Central memory CD8-positive, alpha-beta T cell (primary cell): ENCODE data around the gene SLC35G1.

Source experiments
- ATAC-seq: fragments of 150-1000 bp; cut with Tn5 transposase; replicated peaks from 2 replicates; pipeline ENCODE4 v1.10.0; 2022; ENCODE audit warnings: mild to moderate bottlenecking, moderate FRiP score, moderate number of reproducible peaks; ENCODE audit not compliant: poor library complexity, severe bottlenecking; ENCODE audit errors: extremely low read depth
- DNase-seq, 2 donors: peaks; one replicate each; pipeline ENCODE4 v3.0.0; 2021; ENCODE audit warnings: low spot score in 2 of 2
- H3K27ac Mint-ChIP-seq: one replicate; pipeline ENCODE4 v1.8.0; 2022; ENCODE audit warnings: low read depth, mild to moderate bottlenecking, moderate library complexity, mixed read lengths
- H3K27me3 Mint-ChIP-seq: one replicate; pipeline ENCODE4 v1.8.0; 2022; ENCODE audit warnings: mixed read lengths
- H3K36me3 Mint-ChIP-seq: one replicate; pipeline ENCODE4 v1.8.0; 2022; ENCODE audit warnings: mild to moderate bottlenecking, moderate library complexity, mixed read lengths; ENCODE audit not compliant: insufficient read depth
- H3K4me1 Mint-ChIP-seq: one replicate; pipeline ENCODE4 v1.8.0; 2022; ENCODE audit warnings: mixed read lengths
- H3K4me3 Mint-ChIP-seq: one replicate; pipeline ENCODE4 v1.8.0; 2022; ENCODE audit warnings: mild to moderate bottlenecking, moderate library complexity, mixed read lengths
- H3K9me3 Mint-ChIP-seq: one replicate; pipeline ENCODE4 v1.8.0; 2022; ENCODE audit warnings: mixed read lengths

The SLC35G1 gene

DNA sequence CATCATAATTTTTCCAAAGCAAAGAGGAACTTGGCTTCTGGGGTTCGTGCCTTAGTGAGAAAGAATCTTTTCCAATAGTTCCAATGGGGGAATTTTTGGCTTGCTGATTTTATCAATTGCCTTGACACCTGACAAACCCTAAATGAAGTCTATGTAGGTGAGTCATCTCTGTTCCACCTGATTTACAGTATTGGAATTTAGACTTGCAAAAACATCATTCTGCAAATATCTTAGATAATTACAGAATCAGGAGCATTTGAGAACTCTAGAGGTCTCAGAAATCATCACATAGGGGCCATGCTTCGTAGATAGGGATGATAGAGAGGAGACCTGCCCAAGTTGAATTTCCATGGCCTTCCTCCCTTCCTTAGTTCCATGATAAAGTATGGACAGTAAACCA is 9.3 kb downstream of the SLC35G1 start:
- Mint-ChIP-seq H3K9me3 (no peaks in the 10 kb centered on the region), H3K4me3 (no peak overlapping the region), H3K36me3 (no peaks in the 10 kb centered on the region)

DNA sequence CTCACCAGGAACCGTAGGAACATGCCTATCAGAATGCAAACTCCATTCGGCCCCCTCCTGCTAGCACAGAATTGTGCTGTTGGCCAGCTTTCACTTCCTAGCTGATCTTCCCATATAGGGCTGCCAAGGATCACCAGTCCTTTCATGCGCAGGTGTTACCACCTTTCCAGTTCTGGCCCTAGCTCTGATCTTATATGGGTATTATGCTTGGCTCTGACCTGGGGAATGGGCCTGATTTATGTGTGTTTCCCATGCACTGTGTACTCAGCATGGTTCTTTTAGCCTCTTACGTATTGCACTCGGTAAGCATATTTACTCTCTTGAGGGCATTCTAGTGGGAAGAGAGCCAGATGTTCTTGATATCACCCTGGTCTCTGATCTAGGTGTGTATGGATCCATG is 11.1 kb downstream of the SLC35G1 start:
- H3K4me3 Mint-ChIP-seq: no peak overlapping the region
- no peak for ATAC-seq
- no peak for DNase-seq
- no peaks in the 10 kb centered on the region for H3K9me3 Mint-ChIP-seq
- peaks cover 3% of the 10 kb centered on the region for H3K36me3 Mint-ChIP-seq
- no peaks in the 10 kb centered on the region for H3K4me1 Mint-ChIP-seq
- no peaks in the 10 kb centered on the region for H3K27me3 Mint-ChIP-seq
- H3K27ac Mint-ChIP-seq: no peak overlapping the region

More for the DNA sequence above, 9.3 kb downstream of the SLC35G1 start:
- ATAC-seq: no peak
- H3K4me1 Mint-ChIP-seq: no peaks in the 10 kb centered on the region
- H3K27ac Mint-ChIP-seq: no peak overlapping the region
- no peaks in the 10 kb centered on the region for H3K27me3 Mint-ChIP-seq
- DNase-seq: no peak

DNA sequence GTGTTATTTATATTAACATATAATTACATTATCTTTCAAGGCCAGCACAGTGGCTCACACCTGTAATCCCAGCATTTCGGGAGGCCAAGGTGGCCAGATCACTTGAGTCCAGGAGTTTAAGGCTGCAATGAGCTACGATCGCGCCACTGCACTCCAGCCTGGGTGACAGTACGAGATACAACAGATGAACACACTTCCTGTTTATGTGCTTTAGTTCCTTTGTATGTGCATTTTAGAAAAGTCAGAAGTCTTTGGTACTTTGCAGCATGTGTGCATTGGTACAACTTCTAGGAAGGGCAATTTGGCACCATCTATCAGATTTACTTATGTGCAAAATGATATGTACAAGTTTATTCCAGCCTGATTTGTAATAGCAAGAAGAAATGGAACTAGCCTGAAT is 13.3 kb downstream of the SLC35G1 start:
- ATAC-seq (no peak), DNase-seq (no peak)
- no peaks in the 10 kb centered on the region for H3K4me1 Mint-ChIP-seq
- peaks cover 3% of the 10 kb centered on the region for H3K36me3 Mint-ChIP-seq
- H3K27ac Mint-ChIP-seq: no peak overlapping the region
- H3K4me3 Mint-ChIP-seq: no peak overlapping the region
- no peaks in the 10 kb centered on the region for H3K9me3 Mint-ChIP-seq
- no peaks in the 10 kb centered on the region for H3K27me3 Mint-ChIP-seq

DNA sequence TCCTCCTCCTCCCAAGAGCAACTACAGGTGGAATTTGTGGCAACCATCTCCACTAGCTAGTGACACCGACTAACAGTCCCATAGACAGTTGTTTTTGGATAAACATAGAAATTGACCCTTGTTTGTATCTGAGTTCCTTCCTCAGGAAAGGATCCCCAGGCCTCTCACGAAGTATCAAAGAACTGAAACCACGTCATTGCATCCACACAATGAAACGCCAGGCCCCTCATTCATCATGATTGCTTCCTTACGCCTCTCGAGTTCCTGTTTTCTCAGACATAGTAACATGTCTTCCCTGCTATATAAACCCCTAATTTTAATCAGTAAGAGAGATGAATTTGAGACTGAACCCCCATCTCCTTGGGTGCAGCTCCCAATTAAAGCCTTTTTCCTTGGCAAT is 18.1 kb downstream of the SLC35G1 start:
- H3K4me1 Mint-ChIP-seq: no peaks in the 10 kb centered on the region
- no peaks in the 10 kb centered on the region for H3K9me3 Mint-ChIP-seq
- DNase-seq: no peak
- H3K4me3 Mint-ChIP-seq: no peak overlapping the region
- no peak overlapping the region for H3K27ac Mint-ChIP-seq
- H3K27me3 Mint-ChIP-seq: no peaks in the 10 kb centered on the region
- peaks cover 3% of the 10 kb centered on the region for H3K36me3 Mint-ChIP-seq
- no peak for ATAC-seq

DNA sequence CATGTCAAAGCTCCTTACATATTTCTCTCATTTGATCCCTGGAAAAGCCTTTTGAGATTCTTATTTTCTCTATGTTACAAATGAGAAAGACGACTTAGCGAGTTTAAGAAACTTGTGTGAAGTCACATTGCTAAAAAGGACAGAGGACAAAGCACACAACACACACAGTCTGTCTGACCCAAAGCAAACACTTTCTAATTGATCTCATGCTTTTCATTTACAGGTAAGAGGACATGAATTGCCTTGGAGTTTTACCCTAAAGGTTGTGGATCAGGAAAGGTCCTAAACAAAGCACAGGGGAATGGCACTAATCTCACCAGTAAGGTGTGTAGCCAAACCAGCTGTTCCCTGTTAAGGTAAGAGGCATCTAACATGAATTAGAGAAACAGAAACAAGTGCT is 18.7 kb downstream of the SLC35G1 start:
- Mint-ChIP-seq H3K27ac (no peak overlapping the region), H3K9me3 (no peaks in the 10 kb centered on the region), H3K36me3 (peaks cover 3% of the 10 kb centered on the region), H3K4me1 (no peaks in the 10 kb centered on the region), H3K27me3 (no peaks in the 10 kb centered on the region), H3K4me3 (no peak overlapping the region)
- no peak for DNase-seq
- no peak for ATAC-seq

DNA sequence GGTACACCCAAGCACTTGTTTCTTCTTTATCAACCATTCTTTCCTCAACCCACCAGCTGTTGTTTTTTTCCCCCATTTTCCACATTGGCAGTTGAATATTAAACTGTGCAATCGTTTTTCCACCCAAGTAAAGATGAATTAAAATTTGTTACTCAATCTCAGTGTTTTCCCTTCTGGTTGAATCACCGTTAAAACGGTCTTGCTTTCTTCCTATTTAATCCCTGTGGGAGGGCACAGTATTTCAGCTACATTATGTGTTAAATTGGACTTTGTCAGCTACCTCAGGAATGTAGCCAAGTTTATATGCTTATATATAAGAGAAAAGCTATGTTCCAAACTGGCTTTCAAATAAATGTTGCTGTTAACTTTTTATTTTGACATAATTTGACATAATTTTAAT is 19.9 kb downstream of the SLC35G1 start:
- H3K9me3 Mint-ChIP-seq: no peaks in the 10 kb centered on the region
- ATAC-seq (no peak), DNase-seq (no peak)

DNA sequence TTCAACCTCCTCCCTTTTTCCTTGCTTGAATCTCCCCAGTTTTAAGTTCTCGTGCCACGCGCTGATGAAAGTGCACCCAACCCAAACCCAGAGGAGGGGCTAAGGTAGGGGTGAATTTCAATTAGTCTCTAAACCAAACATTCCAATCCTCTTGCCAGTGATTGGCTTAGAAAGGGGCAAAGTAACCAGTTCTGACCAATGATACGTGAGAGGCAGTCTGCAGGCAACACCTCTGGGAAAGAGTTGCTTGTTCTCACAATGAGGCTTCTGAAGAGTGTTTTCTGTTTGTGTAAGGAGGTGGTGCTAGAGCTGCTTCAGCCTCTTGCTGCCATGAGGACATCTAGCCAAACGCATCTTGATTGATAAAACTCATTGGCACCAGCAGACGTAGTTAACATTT is 21.8 kb downstream of the SLC35G1 start:
- H3K4me1 Mint-ChIP-seq: no peaks in the 10 kb centered on the region
- no peaks in the 10 kb centered on the region for H3K27me3 Mint-ChIP-seq
- no peak overlapping the region for H3K27ac Mint-ChIP-seq
- no peak for ATAC-seq
- DNase-seq: no peak
- H3K9me3 Mint-ChIP-seq: no peaks in the 10 kb centered on the region
- no peak overlapping the region for H3K4me3 Mint-ChIP-seq
- H3K36me3 Mint-ChIP-seq: no peaks in the 10 kb centered on the region

More for the DNA sequence above, 19.9 kb downstream of the SLC35G1 start:
- Mint-ChIP-seq H3K4me3 (no peak overlapping the region), H3K36me3 (no peaks in the 10 kb centered on the region), H3K27me3 (no peaks in the 10 kb centered on the region), H3K4me1 (no peaks in the 10 kb centered on the region), H3K27ac (no peak overlapping the region)

DNA sequence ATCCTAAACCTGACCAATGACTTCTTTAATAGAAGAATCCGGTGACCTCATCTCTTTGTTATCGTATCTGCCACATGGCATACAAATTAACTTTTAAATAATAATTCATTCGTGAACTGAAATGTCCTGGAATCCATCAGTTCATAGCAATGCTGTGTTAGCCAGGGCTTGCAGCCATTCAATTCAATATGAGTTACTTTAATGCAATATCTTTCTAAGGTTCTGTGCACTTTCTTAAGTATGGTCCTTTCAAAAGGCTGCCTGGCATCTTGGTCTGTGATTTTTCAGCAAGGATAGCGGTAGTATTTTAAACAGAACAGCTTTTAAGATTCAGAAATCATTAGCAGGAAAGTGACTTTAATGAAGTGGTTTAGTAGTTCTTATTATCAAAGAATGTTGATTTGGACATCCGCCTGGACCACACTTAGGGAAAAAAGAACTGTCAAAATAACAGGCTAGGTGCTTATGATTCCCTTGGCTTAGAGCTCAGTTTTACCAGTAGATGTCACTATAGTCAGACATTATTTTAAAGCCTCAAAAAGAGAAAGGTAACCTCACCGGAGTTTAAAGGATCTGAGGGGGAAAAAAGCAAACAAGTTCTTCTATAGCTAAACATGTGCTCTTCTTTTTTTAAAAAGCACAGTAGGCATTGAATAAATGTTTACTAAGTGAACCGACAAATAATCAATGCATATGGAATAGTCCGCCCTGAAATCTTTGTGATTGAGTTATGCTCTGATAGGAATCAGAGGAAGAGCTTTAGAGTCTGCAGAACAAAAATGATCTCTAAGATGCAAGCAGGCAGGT is 22.7 kb downstream of the SLC35G1 start:
- H3K27me3 Mint-ChIP-seq: no peaks in the 10 kb centered on the region
- no peaks in the 10 kb centered on the region for H3K36me3 Mint-ChIP-seq
- H3K4me3 Mint-ChIP-seq: no peak overlapping the region
- ATAC-seq: no peak
- no peaks in the 10 kb centered on the region for H3K4me1 Mint-ChIP-seq
- H3K27ac Mint-ChIP-seq: no peak overlapping the region
- no peak for DNase-seq
- H3K9me3 Mint-ChIP-seq: no peaks in the 10 kb centered on the region

DNA sequence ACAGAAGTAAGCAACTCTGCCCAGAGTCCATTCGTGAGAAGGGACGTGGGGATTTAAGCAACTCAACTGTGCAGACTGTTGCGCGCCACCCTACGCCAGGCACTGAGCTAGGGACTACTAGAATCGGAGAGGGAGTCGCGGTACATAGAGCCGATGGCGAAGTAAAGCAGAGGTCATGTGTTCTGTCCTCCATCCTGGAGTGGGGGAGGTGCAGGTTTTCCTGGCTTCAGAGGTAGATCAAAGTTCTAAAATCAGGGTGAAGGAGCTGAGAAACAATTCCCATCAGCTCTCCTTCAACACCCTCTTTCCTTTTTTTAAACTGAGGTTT is 23.2 kb downstream of the SLC35G1 start:
- DNase-seq (no peak), ATAC-seq (no peak)
- no peak overlapping the region for H3K4me3 Mint-ChIP-seq
- H3K27ac Mint-ChIP-seq: no peak overlapping the region
- H3K4me1 Mint-ChIP-seq: no peaks in the 10 kb centered on the region
- H3K9me3 Mint-ChIP-seq: no peaks in the 10 kb centered on the region
- H3K27me3 Mint-ChIP-seq: no peaks in the 10 kb centered on the region
- H3K36me3 Mint-ChIP-seq: no peaks in the 10 kb centered on the region

DNA sequence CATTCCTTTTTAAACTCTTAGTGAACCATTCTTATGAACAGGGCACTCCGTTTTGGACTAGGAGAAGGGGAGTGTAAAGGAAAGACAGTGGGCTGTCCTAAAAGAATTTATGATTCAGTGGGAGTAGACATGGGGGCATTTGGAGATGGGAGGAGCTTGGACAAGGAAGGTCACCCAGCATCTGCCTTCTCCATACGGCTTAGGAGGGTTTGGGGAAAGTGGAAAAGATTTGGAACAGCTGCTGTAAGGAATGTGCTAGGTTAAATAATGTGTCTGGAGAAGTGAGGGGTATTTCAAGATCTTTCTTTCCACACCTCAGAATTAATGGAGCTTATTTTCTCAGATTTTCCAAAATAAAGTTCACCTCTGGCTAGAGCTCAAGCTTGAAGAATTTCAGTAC is 24.0 kb downstream of the SLC35G1 start:
- ATAC-seq (no peak), DNase-seq (no peak)
- no peaks in the 10 kb centered on the region for H3K27me3 Mint-ChIP-seq
- no peak overlapping the region for H3K27ac Mint-ChIP-seq
- H3K9me3 Mint-ChIP-seq: no peaks in the 10 kb centered on the region
- no peaks in the 10 kb centered on the region for H3K36me3 Mint-ChIP-seq
- H3K4me3 Mint-ChIP-seq: no peak overlapping the region
- no peaks in the 10 kb centered on the region for H3K4me1 Mint-ChIP-seq

DNA sequence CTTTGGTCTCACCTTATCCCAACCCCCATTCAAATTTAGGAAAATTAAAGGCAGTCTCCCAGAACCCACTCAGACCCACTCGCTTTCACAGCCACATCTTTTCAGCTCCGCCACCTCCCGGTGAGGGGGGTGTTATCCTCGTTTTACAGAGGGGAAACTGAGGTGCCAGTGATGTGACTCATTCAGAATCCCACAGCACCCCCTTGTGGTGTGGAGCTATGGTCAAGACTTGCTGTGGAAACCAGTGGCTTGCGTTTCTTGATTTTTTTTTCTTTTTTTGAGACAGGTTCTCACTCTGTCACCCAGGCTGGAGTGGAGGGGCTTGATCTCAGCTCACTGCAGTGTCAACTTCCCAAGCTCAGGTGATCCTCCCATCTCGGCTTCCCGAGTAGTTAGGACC is 27.6 kb downstream of the SLC35G1 start:
- no peaks in the 10 kb centered on the region for H3K27me3 Mint-ChIP-seq
- H3K36me3 Mint-ChIP-seq: no peaks in the 10 kb centered on the region
- DNase-seq (no peak), ATAC-seq (no peak)
- no peaks in the 10 kb centered on the region for H3K4me1 Mint-ChIP-seq
- H3K27ac Mint-ChIP-seq: no peak overlapping the region
- H3K9me3 Mint-ChIP-seq: no peaks in the 10 kb centered on the region
- no peak overlapping the region for H3K4me3 Mint-ChIP-seq

DNA sequence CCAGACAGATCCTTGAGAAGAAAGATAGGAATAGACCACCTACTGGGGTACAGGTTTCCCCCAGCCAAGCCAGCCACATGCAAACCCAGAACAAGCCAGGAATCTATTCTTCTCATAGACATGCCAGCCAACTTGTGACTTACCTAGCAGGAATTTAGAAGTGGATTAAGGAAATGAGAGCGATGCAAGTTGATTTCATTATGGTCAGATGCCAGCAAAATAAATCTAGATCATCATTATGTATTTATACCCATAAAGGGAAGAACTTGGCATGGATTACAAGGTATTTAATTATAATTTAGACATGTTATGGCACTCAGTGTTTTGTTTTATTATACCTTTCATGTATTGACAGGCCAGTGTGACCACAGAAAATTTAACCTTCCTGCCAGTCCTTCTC is 32.8 kb downstream of the SLC35G1 start:
- no peak for ATAC-seq
- no peak for DNase-seq
- H3K27ac Mint-ChIP-seq: no peak overlapping the region
- no peak overlapping the region for H3K4me3 Mint-ChIP-seq
- H3K9me3 Mint-ChIP-seq: peaks cover 12% of the 10 kb centered on the region
- H3K27me3 Mint-ChIP-seq: no peaks in the 10 kb centered on the region
- no peaks in the 10 kb centered on the region for H3K4me1 Mint-ChIP-seq
- no peaks in the 10 kb centered on the region for H3K36me3 Mint-ChIP-seq

DNA sequence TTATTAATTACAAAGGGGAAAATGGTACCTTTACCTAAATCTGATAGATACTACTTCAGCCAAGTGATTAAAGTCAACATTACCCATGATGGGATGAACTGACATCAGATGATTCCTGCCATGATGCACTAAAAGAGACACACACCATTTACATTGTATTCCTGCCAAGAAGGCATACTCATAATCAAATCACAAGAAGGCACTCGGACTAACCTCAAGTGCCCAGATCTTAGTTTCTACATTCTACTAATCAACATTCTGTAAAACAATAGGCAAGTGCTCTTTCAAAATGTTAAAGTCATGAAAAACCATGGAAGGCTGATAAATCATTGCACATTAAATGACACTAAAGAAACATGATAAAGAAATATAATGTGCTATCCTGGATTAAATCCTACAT is 44.4 kb downstream of the SLC35G1 start:
- ATAC-seq: no peak
- no peak overlapping the region for H3K4me3 Mint-ChIP-seq
- no peaks in the 10 kb centered on the region for H3K9me3 Mint-ChIP-seq
- no peaks in the 10 kb centered on the region for H3K4me1 Mint-ChIP-seq
- no peaks in the 10 kb centered on the region for H3K27me3 Mint-ChIP-seq
- no peak for DNase-seq
- H3K27ac Mint-ChIP-seq: no peak overlapping the region
- H3K36me3 Mint-ChIP-seq: no peaks in the 10 kb centered on the region
